UCSD-AML1 (cell line): Measurements from ENCODE around the gene EIF1AX.
"Not testable (repeated sequence)": the region's sequence is repeated elsewhere in the genome, so short reads cannot be mapped to it uniquely, and the experiment has no call there.

ENCODE experiments used
- DNase-seq: peaks from one replicate; lab custom pipeline; 2025; ENCODE audit not compliant: unreplicated experiment; lab: John Stamatoyannopoulos, UW

EIF1AX gene

DNA sequence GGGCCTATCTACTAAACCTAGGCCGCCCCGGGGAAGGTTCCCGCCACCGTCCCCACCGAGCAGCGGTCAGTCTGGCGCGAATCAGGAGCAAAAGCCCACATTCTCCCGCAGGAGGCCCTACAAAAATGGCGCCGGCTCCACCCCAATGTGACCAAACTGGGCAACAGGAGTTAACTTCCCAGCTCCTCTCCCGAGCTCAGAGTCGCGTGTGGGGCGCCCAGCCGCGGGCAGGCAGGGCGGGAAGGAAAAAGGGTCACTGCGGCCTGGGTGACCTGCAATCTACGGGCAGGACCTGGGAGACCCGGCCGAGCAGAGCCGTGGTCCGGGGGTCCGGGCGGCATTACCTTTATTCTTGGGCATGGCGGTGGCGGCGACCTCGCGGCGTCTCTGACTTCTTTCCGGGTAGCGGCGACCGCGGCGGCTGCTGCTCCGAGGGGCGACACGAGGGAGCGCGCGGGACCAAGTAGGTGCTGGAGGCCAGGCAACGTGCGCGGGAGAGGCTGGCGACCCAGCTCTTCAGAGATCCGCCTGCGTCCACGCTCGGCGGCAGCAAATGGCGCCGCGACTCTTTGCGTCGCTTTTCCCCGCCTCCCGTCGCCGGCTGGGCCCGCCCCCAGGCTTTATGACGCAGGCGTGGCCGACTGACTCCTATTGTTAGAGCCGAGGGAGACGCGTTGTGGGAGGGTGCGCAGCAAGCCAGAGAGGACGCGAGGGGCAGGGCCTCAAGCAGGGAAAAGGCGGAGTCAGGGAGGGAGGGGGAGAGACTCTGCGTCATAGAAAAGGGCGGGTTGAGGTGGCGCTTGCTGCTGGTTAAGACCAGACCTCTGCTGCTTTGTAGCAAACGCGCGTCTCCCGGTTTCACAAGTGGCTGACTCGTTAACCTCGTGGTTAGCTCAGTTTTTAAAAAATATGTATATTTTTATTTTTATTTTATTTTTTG is at the start of gene EIF1AX:
TSS of gene EIF1AX (minus strand) at position 558 of the 940 bp plus-strand sequence. CDS start at position 360, 198 bp downstream.
- peak; percentile 99 for DNase-seq

DNA sequence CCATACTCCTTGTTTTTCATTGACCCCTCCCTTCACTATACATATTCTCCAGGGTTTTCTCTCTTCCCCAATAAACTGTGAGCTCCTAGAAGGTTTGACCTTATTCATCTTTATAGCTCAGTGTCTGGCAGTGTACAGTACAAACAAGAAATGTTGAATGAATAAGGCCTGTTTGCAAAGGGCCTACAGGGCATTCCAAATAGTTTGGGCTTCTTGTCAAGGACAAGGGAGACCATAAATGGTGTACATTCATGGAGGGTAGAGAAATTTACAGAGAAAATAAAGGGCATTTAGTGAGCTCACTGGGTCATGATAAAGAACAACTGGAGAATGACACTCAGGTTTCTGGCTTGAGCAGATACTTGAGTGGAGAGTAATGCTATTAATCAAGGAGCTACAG is 47.5 kb upstream of the EIF1AX start:
- no peak for DNase-seq

DNA sequence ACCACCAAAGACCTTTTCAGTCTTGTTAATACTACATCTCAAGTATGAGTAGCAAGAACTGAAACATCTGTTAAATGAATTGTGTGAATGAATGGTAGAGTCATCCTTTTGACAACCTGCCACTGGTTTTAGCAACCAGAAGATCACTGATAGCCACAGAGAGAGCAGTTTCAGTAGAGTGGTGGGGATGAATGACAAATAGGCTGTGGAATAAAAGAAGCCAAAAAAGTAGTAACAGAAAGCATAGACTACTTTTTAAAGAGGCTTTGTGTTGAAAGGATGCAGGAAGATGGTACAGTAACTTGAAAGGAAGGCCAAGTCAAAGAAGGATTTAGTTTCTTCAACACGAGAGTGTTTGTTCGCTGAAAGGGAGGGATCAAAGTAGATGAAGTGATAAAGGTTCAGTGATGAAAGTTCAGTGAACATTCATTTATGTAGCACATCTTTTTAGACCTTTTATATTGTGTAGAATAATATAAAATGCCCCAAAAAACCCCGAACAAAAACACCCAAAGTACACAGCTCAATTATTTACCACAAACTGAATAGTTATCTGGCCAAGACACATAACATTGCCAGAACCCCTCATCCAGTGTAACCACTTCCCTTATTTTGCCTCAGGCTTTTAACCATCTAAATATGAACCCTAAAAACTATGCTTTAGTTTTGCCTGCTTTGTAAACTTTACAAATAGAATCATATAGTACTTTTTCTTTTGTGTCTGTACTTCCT is 40.1 kb upstream of the EIF1AX start:
- DNase-seq: no peak

GRCh38 chrX:20177093-20177492 is 35.5 kb upstream of the EIF1AX start:
- DNase-seq: no peak

DNA sequence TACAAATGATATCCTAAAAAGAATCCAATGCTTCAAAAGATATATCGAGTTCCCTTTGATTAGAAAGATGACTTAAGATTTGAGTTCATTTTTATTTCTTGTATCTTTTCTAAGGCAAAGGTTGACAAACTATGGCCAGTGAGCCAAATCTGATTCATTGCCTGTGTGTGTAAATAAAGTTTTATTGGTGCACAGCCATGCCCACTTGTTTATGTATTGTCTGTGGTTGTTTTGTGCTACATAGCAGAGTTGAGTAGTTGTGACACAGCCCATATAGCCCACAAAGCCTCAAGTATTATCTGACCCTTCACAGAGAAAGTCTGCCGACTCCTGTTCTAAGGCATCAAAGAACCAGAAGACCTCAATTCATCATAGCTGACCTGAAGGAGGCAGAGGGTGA is 32.2 kb upstream of the EIF1AX start:
- DNase-seq: no peak

DNA sequence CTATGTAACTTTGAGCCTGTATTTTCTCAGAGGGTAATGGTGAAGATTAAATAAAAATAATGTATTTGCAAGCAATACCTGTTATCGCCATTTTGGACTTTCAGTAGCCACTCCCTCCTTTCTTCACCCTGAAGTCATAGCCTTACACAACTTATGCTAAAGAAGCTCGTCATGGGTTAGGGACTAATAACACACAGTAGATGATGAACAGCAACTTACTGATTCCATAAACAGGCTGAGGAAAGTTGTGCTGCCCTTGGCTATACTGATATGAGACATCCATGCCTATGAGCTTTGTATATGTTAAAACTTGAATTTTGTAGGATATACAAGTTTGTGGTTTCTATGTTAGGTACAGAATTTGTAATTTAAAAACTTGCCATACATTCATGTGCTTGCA is 31.7 kb upstream of the EIF1AX start:
- DNase-seq: no peak

GRCh38 chrX:20171887-20172286 is 30.2 kb upstream of the EIF1AX start:
- DNase-seq: no peak

- DNase-seq: not testable (repeated sequence)
Measured at GRCh38 chrX:20162516-20162915, 20.9 kb upstream of the EIF1AX start.

DNA sequence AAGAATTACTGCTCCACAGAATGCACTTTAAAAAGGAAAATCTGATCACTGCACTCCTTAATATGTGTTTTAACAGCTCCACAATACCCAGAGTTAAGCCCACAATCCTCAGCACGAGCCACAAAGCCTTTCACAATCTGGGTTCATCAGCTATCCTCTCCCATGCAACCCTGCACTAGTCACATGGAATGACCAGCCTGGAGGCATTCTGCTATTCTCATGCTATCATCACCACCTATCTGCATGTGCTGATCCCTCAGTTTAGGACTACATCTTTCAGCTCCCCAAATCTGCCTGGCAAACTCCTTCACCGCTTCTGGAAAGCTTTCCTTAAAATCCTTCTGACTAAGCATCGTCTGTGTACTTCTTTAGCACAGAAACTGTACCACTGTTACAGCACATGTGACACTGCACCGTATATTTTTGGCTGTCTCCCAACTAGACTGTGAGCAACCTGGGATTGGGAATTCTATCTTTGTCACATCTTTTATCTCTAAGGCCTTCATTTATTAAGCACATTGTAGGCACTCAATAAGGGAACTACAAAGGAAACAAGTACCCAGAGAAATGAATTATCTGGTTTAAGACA is 18.3 kb upstream of the EIF1AX start:
- no peak for DNase-seq

- no peak for DNase-seq
Measured at GRCh38 chrX:20151689-20152088, 10.1 kb upstream of the EIF1AX start.

GRCh38 chrX:20149326-20149725 is 7.7 kb upstream of the EIF1AX start:
- no peak for DNase-seq

DNA sequence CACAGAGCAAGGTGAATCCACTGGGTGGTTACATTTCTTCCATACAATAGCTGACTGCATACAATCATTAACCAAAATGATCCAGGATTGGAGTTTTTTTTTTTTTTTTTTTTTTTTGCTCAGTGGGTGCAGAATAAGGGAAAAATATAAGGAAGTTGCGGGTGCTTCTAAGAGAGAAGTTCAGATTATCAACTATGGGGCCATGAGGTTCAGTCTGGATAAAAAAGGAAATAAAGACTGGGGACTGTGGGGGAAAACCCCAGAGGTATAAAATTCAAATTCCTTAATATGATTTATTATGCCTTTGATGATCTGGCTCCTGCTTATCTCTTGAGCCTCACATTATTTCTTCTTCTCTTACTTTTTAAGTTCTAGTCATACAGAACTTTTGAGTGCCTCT is 5.9 kb upstream of the EIF1AX start:
- no peak for DNase-seq

GRCh38 chrX:20144491-20144890 is 2.9 kb upstream of the EIF1AX start:
- DNase-seq: no peak

- DNase-seq: no peak
Measured at GRCh38 chrX:20143561-20143960, 1.9 kb upstream of the EIF1AX start.

- no peak for DNase-seq
Measured at GRCh38 chrX:20143111-20143510, 1.5 kb upstream of the EIF1AX start.

DNA sequence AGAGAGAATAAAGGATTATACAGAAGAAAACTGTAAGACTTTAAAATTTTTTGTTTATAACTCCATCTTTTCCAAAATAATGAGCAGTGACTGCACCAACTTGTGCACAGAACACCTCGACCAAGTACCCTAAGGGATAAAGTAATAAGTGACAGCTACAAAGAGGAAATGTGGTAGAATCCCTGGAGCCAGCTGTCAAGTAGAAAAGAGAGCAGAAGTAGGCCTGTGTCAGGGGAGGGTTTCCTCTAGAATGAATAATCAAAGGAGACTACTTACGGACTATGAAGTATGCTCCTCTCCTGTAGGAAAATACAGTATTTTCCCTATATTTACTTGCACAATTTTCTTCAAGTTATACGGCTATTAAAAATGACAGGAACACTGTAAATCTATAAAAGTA is 1.2 kb downstream of the EIF1AX start:
- DNase-seq: no peak

GRCh38 chrX:20139966-20140365 is 1.7 kb downstream of the EIF1AX start:
- no peak for DNase-seq

GRCh38 chrX:20135944-20136343 is 5.7 kb downstream of the EIF1AX start:
- DNase-seq: no peak

- no peak for DNase-seq
Measured at GRCh38 chrX:20132666-20133065, 9.0 kb downstream of the EIF1AX start.

GRCh38 chrX:20130357-20130756 is 11.3 kb downstream of the EIF1AX start:
- no peak for DNase-seq

DNA sequence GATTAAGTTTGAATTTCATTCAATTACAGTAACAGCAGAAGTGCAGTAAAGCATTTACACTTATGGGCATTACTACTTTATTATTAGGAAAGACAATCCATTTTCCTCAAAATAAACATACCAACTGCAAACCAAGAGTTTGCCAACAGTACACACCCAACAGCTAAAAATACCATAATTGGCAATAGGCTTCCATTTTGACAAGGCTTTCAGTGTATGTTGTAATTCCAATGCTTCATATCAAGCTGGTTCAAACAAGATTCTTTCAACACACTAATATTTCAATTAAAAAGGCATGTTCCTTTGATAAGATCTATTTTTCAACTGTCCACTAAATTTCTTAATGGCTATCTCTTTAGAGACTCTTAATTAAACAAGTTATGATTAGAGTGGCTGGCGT is 12.1 kb downstream of the EIF1AX start:
- DNase-seq: no peak

DNA sequence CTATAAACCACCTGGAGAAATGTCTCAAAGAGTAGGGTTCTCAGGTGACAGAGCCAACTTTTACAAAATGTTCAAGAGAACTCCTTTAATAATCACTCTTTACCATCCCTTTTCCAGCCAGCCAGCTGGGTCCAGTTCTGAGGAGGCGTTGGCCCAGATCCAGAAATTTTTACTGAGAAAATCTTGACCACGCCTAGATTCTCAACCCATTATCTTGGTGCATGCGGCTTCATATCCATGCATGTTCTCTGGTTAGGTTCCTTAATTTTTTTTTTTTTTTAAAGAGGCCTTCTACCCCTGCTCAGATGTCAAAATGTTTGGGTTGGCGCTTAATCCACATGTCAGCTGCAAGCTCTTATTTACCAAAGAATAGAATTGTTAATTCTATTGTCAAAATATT is 13.0 kb downstream of the EIF1AX start:
- DNase-seq: no peak
